HG02588 (cell line): ENCODE results near the gene KRTAP10-10.
"Not testable (repeated sequence)": the region's sequence is repeated elsewhere in the genome, so short reads cannot be mapped to it uniquely, and the experiment has no call there.

Source experiments
- ATAC-seq: cut with Tn5 transposase; IDR thresholded peaks from one replicate; pipeline ENCODE4 v1.9.1; 2021; ENCODE audit warnings: mild to moderate bottlenecking, moderate library complexity; ENCODE audit not compliant: unreplicated experiment

Gene KRTAP10-10

DNA sequence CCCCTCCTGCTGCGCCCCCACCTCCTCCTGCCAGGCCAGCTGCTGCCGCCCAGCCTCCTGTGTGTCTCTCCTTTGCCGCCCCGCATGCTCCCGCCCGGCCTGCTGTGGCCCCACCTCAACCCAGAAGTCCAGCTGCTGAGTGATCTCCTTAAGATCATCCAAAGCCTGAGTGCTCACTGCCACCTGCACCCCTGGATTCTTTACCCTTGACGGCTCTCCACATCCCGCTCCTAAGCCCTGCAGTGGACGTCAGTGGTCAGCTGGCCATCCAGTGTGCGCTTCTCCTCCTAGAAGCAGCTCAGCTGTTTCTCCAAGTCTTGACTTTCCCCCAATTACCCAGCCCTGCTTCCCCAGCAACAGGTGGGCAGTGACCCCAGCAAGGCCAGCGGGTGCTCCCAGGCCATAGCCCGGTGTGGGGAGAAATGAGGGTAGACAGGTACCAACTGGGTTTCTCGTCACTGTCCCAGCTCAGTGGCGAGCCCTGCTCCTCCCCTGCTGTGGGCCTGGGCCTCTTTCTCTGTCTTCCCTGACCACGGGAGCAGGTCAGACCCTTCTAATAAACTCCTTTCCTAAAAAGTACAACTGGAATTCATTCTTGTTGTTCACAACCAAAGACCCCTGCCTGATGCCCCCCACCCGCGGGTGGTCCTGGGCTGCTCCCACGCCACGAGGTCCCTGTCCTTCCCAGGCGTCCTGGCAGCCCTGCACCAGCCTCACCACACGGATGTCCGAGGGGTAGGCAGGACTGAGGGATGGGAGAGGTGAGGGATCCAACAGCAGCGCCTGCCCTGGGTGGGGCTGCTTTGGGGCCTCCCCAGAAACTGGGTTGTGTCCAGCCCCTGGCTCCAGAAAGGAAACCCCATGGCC is 35.3 kb upstream of the KRTAP10-10 start:
- no peak for ATAC-seq

DNA sequence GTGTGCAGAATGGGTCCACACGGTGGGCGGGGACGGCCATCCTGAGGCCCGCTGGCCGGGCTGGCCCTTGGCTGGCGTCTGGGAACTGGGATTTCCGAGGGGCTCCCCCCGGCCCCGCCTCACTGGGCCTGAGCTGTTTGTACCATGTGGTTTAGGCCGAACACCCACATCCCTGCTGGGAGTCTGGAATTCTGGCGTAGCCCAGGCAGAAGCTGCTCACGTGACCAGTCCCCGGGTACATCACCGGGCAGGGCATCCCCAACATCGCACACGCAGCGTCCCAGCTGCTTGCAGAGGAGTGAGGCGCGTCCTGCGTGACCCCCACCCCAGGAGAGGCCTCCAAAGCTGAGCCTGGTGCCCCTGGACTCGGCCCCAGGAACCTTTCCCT is 34.7 kb upstream of the KRTAP10-10 start:
- ATAC-seq, result no peak

DNA sequence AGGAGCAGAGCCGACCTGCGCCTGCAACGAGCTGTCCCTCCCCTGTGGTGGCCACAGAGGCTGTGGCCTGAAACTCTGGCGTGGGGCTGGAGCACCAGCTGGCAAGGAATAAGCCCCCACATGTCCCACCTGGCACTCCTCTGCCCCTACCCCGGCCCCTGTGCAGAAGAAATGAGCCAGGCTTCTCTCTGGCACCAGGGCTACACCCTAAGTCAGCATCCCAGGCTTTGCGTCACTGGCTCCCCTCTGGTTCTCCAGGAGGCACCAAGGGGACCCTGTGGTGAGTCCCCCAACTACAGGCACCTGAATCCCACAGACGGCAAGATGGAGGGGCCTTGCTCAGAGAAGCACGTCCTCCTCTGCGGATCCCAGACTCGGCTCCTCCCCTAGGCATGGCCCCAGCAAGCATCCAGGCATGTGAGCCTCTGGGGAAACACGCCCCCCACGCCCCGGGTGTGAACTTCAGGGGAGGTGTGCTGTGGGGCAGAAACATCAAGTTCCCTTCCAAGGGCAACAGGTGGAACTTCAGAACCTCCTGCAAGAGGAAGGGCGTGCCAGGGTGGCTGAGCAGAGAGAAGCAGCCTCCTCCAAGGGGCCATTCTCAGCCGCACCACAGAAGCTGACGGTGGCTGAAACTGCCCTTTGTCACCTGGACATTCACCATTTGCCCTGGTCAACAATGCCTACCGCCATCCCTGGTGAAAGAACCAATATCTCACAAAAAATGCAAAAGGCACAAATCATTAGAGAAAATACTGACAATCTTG is 33.9 kb upstream of the KRTAP10-10 start:
- no peak for ATAC-seq

DNA sequence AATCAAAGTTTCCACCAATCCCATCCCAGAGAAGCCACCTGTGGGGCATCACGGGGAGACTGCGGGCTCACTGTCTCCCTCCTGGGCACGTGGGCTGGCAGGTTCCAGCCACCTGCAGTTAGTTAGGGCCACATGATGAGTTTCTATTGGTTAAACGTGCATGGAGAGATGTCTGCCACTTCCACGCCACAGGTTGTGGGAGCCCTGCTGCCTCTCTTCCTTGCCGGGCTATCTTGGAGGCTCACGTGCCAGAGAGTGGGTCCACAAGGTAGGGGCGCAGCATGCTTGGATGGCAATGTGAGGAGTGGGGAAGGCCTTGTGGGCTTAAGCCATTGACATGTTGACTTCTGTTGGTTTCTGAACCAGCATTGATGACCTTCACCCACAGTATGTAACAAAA is 33.2 kb upstream of the KRTAP10-10 start:
- no peak for ATAC-seq

DNA sequence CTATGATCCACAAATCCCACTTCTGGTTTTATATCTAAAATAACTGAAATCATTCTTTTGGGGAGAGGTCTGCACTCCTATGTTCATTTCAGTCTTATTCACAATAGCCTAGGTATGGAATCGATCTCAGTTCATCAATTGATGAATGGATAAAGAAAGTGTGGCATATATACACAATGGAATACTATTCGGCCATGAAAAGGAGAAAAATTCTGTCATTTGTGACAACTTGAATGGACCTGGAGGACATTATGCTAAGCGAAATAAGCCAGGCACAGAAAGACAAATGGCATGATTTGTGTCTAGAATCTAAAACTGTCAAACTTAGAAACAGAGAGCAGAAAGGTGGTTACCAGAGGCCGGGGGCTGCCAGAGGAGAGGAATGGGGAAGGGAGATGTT is 30.7 kb upstream of the KRTAP10-10 start:
- ATAC-seq, result no peak

DNA sequence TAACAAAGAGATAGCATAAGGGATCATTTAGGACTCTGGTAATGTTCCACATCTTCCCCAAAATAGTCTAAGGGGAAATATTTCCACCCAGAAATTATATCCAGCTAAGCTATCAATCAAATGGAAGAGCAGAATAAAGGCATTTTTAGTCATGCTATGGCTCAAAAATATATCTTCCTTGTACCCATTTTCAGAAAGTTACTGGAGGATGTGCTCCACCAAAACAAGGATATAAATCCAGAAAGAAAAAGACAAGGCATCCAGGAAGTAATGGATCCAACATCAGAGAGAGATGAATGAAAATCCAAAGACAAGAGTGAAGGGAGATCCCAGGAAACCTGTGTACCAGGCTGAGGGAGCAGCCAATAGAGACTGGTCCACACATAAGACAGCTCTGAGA is 28.0 kb upstream of the KRTAP10-10 start:
- ATAC-seq, result no peak

DNA sequence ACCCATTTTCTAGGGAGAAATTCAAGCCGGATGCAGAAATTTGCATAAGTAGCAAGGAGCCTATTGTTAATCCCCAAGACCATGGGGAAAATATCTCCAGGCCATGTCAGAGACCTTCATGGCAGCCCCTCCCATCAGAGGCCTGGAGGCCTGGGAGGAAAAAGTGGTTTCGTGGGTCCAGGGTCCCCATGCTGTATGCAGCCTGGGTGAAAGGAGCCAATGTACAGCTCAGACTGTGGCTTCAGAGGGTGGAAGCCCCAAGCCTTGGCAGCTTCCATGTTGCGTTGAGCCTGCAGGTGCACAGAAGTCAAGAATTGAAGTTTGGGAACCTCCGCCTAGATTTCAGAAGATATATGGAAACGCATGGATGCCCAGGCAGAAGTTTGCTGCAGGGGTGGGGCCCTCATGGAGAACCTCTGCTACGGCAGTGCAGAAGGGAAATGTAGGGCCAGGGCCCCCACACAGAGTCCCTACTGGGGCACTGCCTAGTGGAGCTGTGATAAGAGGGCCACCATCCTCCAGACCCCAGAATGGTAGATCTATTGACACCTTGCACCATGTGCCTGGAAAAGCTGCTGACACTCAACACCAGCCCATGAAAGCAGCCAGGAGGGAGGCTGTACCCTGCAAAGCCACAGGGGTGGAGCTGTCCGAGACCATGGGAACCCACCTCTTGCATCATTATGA is 26.9 kb upstream of the KRTAP10-10 start:
- not testable (repeated sequence) for ATAC-seq

DNA sequence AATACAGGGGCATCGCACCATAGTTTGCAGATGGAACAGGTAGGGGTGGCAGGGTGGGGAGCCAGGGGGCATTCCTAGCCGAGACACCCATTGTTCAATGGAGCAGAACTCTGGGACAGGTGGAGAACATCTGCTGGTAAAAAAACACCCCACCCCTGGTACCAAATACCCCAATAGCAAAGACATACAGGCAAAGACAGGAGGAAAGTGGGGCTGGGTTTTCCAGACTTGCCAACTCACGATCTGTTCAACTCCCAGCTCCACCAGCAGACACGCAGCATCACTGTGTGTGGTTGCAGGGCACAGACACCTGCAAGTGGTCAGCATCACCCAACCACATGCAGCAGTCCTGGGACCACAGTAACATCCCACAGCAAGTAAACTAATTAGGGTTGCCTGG is 25.6 kb upstream of the KRTAP10-10 start:
- no peak for ATAC-seq

DNA sequence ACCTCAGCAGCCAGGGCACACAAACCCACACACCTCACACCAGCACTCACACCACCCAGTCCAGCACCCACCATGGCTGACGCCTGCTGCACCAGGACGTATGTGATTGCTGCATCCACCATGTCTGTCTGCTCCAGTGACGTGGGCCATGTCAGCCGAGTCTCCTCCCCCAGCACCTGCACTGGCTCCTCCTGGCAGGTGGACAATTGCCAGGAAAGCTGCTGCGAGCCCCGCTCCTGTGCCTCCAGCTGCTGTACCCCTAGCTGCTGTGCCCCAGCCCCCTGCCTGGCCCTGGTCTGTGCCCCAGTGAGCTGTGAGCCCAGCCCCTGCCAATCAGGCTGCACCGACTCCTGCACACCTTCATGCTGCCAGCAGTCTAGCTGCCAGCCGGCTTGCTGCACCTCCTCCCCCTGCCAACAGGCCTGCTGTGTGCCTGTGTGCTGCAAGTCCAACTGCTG is 25.1 kb upstream of the KRTAP10-10 start, which contains the start of gene KRTAP10-8:
KRTAP10-8 (plus strand) TSS at position 51 of the 458 bp plus-strand sequence; CDS start at position 73, 22 bp downstream.
- ATAC-seq, result no peak

DNA sequence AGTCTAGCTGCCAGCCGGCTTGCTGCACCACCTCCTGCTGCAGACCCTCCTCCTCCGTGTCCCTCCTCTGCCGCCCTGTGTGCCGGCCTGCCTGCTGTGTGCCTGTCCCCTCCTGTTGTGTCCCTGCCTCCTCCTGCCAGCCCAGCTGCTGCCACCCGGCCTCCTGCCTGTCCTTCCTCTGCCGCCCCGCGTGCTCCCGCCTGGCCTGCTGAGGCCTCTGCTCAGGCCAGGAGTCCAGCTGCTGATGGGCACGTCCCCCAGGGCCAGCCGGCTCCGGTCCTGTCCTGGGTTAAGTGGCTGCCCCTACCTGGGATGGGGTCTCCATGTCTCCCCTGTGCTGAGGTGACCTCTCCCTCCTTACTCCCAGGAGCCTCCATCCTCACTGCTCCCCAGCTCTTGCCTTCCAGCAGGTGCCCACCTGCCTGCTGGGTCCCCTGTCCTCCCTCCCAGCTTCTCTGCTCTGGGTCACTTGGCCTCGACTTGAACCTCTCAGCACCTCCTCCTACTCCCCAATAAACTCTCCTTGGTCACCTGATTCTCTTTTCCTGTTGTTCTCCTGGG is 24.4 kb upstream of the KRTAP10-10 start:
- ATAC-seq, result no peak

DNA sequence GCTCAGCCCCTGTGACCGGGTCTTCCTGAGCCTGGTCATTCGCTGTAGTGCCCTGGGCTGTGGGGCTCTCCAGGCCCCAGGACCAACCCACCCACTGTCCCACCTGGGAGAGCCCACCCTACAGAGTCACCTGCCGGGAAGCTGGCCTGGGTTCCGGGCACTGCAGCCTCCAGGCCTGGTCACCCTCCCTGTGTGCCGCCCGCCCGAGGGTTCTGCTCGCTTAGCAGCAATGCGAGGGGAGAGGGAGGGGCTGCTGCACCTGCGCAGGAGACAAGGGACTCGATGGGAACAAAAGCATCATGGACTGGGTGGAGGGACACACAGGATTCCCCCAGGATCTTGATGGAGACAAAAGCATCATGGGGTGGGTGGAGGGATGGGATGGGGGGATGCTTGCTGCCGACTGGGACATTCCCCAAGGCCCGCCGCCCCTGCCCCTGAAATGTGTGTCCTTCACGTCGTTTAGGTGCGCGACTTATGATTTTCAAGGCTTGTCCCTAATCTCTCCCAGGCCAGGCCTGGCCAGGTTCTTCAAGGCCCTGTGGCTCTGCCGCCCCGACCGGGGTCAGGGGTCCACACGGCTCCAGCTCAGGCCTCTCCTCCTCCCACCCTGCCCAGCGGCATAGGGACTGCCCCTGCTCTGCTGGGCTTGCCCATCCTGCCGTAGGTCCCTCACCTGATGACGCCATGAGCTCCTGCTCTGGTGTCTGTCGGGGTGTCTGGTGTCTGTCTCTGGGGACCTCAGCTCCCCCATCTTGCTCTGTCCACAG is 23.6 kb upstream of the KRTAP10-10 start:
- no peak for ATAC-seq

DNA sequence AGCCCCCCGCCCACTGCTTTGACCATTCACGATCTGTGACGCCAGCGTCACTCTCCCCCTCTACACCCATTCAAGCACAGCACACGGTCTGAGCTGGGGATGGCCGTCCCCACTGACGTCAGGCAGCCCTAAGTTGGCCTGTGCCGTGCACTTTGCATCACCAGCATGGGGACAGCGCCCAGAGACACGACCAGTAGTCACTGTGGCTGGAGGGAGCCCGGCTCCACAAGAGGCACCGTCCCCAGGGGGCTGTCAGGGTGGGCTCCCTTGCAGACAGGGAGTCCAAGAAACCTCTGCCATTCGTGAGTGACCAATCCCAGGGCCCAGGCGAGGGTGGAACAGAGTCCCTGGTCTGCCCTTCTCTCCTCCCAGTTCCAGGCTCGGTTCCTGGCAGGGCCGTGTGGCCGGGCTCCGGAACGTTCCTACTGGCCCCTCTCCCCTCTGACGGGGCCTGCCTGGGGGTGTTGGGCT is 23.0 kb upstream of the KRTAP10-10 start:
- no peak for ATAC-seq

DNA sequence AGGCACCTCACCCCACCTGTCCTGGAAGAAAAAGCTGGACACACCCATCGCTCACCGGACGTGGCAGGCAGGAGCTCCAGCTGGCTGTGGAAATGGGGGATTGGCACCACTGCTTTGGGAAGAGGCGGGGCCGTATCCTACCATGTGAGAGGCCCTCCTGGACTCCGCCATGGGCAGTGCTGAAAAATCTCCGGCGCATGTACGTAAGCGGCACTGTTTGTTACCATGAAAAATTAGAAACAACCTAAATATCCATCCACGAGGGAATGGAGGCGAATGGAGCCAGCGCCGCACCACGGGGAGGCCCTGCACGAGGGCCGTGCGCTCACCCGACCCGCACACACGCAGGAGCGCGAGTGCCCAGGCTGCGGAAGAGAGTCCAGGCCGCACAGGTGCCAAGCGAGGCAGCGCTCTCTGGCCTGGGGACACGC is 22.2 kb upstream of the KRTAP10-10 start:
- ATAC-seq, result no peak

DNA sequence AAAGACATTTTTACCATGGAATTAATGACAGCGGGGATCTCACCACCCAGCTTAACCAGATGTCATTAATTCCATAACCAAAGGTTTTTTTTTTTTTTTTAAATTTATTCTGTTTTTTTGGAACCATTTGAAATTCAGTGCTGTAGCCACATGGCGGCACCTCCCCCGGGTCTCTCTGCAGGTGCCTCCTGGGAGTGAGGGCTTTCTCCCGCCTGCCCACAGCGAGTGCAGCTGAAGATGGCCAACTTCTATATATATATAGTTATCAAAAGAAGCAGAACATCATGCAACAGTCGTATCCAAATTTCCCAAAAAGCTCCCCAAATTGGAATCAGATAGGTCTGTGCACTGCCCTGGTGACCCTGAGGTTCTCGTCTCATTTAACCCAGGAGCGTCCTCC is 21.7 kb upstream of the KRTAP10-10 start:
- ATAC-seq, result no peak

DNA sequence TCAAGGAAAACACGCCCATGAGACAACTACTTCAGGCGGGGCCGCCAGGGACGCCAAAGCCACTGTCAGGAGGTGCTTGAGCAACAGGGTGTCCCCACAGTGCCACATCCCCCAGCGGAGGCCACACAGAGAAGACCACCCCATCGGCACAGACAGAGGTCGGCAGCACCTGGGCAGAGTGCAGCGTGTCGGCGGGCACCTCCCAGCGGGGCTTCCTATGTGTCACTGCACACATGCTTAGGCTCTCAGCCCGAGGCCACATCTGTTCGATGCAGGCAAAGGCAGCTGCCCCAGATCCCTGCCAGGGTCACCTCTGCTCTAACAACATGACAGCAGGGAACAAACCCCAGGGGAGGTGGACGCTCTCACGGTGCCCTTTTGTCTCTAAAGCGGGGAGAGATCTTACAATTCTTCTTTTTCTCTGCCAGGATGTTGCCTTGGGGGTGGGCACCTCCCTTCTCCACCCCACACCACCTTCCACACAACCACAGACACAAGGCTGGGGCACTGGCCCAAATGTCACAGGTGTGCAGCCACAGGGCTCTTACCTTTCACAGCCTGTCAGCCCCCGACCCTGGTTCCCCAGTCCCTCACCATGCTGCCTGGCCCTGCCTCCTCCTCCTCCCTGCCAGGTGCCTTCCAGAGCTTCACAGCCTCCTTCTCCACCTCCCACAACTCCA is 21.1 kb upstream of the KRTAP10-10 start:
- ATAC-seq, result no peak

DNA sequence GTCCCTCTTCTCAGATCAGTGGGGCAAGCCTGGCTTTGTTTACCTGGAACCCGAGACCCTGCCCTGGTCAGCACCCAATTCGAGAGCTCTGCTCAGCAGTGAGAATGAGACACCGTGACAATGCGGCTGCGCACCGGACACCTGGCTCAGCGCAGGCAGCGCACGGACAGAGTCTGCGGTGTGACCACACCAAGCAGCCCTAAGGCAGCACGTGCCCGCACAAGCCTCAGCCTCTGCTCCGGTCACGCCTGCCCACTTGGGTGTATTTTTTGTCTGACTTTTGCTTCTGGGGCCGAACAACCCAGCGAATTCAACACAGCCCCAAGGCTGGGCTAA is 20.6 kb upstream of the KRTAP10-10 start:
- ATAC-seq, result no peak

DNA sequence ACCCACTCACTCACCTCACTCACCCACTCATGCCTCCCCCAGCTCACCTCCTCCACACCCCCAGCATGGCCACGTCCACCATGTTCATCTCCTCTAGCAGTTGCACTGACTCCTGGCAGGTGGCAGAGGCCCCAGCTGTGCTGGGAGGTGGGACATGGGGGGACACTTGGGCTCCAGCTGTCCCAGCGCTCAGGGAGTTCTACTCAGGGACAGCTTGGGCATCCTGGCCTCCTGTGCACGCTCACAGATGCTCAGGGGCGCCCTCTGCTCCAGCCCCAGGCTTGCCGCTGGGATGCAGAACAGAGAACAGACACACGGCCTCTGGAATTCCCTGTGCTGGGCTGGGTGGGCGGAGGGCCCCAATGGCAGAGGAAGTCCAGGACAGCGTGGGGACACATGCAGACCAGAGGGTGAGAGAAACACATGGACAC is 20.1 kb upstream of the KRTAP10-10 start:
- ATAC-seq, result no peak

DNA sequence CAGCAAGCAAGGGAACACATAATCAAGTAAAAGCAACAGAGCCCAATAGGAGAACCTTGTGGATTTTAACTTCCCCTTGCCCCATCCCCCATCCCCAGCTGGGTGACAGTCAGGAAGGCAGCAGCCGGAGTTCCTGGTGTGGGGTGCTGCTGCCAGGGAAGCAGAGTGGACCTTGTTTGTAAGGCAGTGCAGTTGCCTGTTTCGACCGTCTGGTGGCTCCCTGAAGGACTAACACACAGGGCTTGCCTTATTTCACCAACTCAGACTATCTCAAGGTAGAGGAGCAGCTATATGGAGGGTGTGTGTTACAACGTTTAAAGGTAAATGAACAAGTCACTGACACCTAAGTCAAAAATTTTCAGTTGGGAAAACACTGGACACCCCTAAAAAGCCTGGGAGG is 18.7 kb upstream of the KRTAP10-10 start:
- ATAC-seq, result no peak

DNA sequence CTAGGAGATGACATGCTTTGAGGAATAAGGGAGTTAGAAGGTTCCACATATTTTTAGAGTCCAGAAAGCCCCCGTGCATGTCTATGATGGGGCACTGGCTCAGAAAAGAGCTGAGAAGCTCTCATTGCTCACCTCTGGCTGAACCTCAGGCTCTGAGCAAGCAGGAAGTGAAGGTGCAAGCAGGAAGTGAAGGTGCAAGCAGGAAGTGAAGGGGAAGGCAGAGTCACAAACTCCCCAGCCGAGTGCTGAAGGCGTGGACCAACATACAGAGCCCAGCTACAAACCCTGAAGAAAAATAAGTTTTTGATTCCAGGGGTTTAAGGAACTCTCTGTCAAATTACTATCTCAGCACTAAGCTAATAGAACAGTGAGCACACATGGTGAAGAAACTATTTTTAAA is 18.2 kb upstream of the KRTAP10-10 start:
- no peak for ATAC-seq

DNA sequence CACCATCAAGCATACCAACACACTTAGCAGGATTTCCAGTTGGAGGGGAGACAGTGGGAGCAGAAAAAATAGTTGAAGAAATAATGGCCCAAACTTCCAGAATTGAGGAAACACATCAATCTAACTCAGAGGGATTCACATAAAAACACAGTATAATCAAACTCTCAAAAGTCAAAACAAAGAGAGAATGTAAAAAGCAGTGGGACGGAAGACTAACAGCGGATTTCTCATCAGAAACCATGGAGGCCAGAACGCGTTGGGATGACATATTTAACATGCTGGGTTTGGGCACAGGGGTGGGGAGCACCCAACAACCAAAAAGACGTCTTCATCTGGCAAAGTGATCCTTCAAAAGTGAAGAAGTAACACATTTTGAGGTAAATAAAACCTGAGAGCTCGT is 17.3 kb upstream of the KRTAP10-10 start:
- ATAC-seq, result no peak
